KG1 (cell line): Measurements from ENCODE around the gene EPHB2.

Experiments
- DNase-seq: peaks from one replicate; lab custom pipeline; 2025; lab: John Stamatoyannopoulos, UW

EPHB2 gene

DNA sequence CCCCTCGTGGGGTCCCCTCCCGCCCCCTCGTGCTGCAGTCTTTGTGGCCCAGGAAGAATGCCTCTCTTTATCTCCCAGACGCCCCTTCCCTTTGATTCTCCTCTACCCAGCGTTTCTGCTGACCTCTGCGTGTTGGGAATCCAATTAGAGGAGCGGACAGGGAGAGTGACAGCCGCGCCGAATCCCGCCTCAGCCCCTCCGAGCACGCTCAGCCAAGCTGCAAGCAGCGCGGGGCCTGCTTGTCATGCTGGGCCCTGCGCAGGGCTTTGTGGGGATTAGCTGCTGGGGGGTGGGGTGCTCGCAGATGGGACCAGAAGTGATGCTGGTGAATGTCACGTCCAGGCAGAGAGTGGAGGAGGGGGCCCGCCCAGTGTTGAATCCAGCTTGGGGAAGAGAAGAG is 91.1 kb downstream of the EPHB2 start:
- DNase-seq = no peak

DNA sequence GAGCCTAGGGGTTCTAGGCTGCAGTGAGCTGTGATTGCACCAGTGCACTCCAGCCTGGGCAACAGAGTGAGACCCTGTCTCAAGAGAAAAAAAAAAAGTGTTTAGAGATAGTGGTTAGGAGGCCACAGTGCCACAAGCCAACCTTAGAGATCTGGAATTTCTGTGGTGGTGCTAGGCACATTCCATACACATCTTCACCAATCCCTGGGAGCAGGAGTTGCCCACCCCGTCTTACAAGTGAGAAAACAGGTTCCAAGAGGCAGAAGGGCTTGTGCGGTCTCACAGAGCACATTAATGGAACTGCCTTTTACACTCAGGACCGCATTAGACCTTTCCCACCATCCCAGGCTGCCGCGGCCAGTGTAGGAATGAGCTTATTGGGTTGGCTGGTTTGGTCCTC is 93.2 kb downstream of the EPHB2 start:
- no peak for DNase-seq

DNA sequence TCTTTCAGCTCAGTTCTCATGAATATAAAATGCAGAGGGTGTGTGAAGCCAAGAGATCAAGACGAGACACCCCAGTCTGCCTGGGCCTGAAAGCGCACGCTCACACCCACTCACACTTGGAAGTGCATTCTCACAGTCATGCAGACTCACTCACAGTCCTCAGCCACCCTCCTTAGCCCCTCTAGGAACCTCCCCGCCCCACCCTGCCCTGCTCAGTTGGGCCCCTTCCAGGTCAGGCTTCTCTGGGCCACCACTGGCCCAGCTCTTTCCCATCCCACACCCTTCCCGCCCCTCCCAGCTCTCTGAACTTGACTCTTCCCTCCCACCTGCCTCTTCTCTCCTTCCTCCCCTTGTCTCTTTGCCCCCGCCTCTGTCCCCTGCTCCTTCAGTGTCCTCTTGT is 93.8 kb downstream of the EPHB2 start:
- no peak for DNase-seq

DNA sequence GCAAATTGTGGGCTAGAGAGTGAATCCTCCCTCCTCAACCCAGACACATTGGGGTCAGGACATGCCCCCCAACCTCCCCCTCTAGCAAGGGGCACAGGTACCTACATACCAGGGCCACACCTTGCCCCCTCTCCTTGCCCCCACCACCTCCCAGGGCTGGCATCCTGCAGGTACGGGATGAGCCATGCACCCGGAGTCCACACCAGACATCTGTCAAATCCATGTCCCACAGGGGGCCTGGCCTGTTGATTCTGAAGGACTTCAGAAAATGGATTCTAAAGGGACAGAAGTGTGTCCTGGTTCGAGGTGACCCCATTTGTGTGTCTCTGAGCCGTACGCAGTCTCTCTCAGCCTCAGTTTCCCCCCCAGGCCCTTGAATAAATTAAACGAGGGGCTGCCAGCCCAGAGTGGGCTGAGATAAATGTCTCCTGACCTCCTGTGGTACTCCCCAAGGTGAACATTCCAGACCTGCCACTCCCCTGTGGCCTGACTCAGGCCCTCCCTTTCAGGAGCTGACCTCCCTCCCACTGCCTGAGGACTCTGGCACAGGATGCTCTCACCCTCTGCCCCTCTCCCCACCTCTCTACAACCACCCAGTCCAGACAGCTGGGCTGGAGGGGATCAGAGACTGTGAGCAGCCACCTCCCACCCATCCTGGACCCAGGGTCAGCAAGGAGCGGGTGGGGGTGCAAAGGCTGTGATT is 94.5 kb downstream of the EPHB2 start:
- no peak for DNase-seq

DNA sequence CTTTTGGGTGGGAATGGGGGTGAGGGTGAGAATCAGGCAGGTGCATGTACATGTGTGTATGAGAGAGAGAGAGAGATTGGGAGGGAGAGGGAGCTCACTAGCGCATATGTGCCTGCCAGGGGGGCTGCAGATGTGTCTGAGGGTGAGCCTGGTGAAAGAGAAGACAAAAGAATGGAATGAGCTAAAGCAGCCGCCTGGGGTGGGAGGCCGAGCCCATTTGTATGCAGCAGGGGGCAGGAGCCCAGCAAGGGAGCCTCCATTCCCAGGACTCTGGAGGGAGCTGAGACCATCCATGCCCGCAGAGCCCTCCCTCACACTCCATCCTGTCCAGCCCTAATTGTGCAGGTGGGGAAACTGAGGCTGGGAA is 95.0 kb downstream of the EPHB2 start:
- no peak for DNase-seq

DNA sequence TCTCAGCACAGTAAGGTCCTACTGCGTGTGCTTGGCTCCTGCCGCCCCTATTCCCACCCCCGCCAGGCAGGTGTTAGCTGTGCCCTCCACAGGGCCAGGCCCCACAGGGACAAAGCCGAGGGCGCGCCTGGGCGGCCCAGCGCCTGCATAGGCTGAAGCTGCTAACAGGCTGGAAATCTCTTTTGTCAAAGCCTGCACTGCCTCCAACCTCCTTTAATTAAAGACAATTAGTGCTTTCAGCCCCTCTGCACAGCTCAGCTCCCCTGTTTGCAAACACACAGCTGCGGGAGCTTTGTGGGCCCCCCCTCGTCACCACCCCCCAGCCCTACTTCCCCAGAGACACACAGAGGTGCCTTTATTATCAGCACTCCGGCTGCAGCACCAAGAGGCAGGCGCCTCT is 95.9 kb downstream of the EPHB2 start:
- DNase-seq = no peak

DNA sequence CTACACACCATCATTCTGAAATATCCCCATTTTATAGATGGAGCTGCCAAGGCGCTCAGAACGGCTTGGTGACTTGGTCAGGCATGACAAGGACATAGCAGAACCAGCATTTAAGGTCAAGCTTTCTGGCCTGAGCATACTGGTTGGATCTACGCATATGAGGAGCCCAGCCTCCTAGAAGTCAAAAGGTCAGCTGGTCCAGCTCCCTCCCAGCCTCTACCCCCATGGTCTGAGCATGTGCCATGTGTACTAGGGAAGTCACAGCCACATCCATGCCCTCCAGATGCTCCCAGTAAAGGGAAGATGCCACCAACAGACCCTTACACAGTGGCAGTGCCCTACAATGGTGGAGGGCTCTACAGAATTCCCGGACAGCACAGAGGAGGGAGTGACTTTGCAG is 96.7 kb downstream of the EPHB2 start:
- DNase-seq = no peak

DNA sequence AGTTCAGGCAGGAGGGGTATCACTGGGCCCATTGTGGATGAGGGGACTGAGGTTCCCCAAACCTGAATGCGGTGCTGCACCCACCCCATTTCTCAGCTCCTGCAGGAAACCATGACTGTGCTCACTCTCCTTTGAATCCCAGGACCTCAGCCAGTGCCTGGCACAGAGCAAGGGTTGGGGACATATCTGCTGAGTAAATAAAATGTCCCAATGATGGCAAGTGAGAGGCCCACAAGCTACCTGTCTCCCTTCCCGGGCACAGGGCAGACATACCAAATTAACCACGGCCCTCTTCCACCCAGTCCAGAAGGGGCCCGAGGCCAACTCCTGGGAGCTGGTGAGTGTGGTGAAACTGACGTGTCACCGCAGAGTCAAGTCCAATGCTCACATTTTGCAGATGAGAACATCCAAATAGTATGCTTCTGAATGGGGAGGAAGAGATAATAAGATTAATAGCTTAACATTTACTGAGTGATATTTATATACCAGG is 97.6 kb downstream of the EPHB2 start:
- no peak for DNase-seq

DNA sequence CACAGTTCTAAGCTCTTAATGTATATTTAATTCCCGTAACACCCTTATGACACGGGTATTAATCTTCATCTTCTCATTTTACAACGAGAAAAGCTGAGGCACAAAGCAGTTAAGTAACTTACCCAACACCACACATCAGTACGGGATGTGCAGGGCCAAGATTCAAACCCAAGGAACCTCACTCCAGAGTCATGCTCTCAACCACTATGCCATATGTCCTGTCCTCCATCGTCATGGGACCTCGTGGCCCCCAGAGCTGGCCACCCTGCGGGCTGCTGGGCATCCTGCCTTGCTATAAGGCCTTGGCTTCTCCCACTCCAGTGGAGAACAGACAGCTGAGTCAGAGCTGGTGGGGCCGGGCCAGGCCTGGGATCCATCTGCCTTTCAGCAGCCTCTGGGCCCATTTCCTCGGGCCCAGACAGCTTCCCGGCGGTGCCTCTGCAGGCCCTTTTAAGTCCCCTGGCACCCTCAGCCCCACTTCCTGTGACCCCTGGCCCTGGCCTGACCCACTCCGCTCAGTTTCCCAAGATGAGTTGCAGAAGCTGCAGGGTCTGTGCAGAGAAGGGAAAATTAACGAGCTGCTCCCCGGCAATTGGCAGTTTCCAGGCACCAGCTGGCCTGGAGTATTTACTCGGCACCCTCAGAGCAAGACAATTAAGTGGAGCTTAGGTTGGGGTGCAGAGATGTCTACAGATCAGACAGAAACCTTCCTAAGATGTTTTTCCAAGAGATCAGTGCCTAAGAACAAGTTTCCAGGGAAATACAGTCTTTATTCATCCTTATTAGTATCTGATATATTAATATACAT is 98.2 kb downstream of the EPHB2 start:
- DNase-seq = no peak

DNA sequence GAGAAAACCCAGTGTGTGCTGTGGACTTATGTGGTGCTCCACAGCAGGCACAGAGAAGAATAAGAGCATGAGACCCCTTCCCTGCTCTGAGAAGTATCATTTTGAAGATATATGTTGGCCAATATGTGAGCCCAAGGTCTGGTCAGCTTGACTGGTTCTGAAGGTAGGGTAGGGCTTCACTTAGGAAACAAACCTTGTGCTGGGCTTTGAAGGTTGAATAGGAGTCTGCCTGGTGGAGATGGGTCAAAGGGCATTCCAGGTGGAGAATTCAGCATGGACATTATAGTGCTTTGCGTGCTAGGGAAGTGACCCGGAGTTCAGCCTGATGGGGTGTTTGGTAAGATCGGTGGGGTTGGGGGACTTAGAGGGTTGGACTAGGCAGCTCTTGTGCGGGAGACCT is 99.1 kb downstream of the EPHB2 start:
- DNase-seq = no peak

DNA sequence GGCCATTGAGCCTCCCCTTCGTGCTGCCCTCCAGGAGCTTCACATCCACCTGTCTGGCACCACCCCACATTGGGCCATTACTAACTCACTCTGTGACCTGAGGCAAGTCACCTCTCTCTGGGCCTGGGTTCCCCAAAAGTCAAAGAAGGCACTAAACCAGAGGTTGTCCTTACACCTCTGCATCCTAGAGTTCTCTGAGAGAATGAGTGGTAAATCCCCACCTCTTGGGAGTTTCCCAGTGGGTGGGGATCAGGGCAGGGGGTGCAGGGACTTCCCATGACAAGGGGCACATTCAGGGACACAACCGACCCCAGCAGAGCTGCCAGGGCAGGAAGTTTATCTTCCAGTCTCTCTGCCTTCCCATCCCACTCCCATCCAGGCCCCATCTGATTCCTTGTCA is 99.7 kb downstream of the EPHB2 start:
- DNase-seq = no peak

DNA sequence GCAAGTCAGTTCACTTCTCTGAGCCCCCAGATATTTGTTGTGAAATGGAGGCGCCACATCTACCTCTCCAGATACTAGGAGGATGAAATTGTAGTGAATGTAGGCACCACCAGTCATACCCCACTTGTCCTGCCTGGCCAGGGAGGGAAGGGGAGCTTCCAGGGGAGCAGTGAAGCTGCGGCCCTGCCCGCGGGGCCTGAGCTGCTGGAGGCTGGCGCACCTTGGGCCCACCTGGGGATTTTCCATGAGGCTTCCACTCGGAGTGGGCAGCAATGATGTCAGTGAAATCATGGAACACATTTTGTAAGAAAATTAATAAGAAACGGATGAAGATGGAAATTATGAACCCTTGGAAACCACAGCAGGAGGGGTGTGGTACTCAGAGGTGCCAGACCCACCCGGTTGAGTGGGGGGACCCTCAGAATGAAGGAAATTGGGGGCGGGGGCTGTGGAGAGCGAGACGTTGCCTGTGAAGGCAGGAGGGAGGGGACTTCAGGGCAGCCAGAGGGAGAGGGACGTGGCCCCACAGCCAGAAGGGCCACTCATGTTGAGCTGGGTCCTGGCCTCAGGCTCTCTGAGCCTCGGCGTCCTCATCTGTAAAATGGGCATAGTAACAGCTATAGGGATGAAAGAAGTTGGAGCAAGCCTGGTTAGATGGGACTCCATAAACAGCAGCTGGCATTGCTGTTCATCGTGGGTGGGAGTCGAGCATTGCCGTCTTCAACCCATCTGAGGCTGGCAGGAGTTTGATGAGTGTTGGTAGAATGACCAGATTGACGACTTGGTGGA is 101.6 kb downstream of the EPHB2 start:
- DNase-seq = no peak

DNA sequence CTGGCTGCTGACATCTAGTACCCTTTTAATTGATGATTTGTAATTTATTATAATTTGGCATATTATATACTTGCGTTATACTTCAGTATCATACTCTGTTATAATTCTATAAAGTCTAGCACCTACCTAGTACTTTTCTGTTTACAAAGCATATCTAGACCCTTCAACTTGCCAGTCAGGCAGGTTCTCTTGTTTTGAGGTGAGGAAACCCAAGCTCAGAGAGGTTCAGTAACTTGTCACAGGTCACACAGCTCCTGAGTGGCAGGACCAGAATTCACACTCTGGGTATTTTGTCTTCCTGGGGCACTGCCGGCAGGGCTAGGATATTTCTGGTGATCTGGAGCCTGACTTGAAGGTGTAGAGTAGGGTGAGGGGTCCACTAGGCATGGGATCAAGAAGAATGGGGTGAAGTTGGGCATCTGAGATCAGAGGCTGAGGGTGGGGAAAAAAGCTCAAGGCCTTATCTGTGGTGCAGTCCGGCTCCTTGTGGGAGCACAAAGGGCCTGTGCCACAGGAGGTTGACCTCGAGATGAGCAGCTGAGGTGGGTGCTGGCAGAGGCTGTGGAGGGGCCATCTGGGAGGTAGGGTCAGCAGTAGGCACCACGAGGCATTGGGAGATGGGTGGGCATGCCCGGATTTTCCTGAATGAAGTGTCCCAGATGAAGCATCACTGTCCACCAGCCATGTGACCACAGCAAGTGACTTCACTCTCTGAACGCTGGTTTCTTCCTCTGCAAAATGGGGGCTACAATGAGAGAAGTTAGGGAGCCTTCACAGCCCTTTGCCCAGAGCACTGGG is 102.6 kb downstream of the EPHB2 start:
- DNase-seq = no peak

DNA sequence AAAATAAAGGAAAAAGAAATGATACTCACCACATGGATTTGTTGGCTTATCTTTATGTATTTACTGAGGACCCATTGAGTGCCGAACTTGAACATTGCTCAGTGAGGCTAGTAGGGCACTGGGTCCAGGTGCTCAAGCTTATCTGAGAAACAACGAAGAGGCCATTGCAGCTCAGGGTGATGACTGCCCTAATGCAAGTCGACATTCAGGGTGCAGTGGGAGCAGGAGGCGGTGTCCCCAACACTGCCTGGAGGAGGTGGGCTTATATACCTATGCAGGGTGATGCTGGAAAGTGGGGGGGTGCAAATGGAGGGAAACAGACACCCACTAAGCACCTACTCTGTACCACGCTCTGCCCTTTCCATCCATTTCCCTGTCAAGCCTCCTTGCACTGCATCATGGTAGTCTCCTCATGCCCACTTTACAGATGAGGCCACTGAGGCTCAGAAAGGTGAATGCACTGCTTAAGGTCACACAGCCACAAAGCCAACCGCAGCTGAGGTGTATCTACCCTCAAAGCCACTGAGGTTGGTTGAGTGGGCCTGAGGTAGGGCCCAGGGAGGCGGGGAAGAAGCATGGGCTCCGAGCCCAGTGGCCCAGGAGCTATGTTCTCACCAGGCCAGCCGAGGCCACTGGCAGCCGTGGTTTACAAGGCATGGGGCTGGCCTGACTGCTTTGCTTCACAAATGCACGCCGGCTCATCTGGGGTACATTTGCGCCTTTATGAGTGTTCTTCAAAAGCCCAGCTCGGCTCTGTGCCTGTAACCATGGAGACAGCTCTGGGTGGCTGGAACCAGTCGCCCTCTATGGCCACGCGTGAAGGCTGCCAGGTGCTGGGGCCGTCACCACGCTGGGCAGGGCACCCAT is 103.8 kb downstream of the EPHB2 start:
- DNase-seq = no peak

DNA sequence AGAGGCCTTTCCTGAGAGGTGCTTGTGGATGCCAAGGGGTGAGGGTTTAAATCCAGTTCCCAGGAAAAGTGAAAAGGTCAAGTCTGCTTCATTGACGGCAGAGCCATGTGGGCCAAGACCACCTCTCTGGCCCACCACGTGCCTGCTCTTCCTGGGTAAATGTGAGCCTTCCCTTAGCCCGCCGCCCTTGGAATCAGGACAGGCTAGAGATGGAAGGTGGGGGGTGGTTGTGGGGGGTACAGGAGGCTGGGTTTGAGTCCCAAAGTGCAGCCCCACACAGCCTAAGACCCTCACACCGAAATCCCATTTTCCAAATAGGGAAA is 104.4 kb downstream of the EPHB2 start:
- DNase-seq = no peak

DNA sequence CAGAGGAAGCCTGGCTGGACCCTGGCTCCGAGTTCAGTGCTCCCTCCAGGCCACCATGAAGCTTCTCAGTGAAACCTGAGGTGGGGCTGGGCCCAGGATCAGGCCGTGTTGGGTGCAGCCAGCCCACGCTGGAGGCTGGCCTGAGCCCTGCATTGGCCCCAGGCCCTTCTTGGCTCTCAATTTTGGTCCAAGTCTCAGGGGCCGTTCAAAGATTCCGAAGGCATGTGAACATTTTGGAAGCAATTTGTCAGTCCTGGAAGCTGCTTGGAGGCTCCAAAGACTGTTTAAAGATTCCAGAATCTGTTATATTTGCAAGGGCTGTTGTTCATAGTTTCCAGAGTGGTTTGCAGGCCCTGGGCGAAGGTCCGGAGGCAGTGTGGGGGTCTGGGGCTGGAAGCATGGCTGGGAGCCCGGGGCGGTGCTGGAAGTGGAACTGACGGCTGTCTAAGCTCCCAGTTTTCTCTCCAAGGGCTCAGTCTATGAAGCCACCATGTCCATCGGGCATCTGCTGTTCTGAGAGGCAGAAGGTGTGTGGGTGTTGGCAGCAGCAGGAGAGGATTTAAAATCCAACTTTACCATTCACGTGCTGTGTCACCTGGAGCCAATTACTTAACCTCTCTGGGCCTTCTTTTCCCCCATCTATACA is 104.9 kb downstream of the EPHB2 start:
- DNase-seq = no peak

DNA sequence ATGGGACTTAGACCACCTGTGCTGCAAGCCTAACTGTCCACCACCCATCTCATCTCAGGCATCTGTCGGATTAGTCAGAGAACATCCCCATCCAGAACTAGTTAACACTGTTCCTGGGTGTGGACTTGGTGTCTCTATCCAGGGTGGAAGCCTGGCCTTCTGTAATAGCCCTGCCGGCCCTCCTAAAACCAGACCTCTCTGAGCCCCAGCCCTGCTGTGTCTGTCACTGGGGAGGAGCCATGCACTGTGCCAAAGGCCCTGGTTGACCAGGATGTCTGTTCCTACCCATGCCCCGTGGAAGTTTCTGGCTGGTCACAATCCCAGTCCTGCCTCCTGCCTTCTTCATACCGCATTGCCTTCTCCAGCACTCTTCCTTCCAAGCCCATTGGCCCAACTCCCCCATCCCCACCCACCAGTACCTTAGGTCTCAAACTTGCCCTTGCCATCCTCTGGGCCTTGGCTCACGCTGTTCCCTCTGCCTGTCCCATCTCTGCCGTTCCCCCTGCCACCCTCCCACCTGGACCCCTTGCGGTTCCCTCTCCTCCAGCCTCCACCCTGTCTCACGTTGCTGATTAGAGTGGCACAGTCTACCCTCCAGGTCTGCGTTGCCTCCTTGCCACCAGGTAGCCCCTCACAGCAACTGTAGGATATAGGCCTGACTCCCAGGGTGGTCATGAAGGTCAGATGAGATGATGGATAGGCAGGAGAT is 105.6 kb downstream of the EPHB2 start:
- no peak for DNase-seq

DNA sequence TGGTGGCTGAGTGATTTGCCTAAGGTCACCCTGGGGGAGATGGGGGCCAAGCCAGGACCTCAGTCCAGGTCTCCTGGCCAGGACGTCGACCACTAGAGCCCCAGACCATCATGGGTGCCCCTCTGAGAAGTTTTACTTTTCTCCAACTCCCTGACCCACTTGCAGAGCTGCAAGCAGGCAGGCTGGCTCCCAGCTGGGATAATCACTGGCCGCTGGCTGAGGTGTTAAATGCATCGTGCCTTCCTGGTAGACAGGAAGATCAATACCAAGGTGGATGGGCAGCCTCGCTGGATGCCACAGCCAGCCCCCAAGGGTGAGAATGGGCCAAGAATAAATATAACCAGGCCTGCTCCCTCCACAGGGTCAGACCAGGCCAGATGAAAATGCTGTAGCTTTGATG is 106.2 kb downstream of the EPHB2 start:
- DNase-seq = no peak

DNA sequence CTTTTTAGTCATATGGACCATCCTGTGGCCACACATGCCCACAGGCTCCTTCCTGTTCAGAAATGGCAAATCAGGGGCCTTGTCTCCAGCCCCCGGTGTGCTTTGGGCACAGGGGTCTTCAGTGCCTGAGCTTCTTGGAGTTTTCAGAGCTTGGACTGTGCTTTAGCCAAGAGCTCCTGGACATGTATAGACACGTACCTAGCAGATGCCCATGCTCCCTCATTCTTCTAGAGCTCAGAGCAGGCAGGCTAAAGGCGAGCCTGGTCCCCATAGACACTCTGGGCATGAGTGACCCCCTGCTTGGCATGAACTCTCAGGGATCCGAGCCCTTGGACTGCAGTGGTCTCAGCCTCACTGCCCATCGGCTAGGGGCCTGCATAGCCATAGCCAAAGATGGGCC is 106.8 kb downstream of the EPHB2 start:
- no peak for DNase-seq
